Testis (tissue), 3 donors: ENCODE measurements around the gene DCHS2. TPM values are rescaled to one million over a fixed set of nuclear protein-coding genes. Genes with fewer than 3 reads are reported as not detected.

Experiments
- DNase-seq: peaks from one replicate; pipeline ENCODE4 v3.0.0-alpha.2; 2019
- H3K27ac ChIP-seq, 2 donors: fragments of 200-600 bp; sonication (generic); one replicate each; pipeline ENCODE4 v1.5.1; 2019
- H3K27me3 ChIP-seq: fragments of 200-600 bp; sonication (generic); one replicate; pipeline ENCODE4 v1.5.1; 2019
- H3K36me3 ChIP-seq: fragments of 200-600 bp; sonication (generic); one replicate; pipeline ENCODE4 v1.5.1; 2017; ENCODE audit warnings: low read depth; ENCODE audit errors: missing control alignments
- H3K4me1 ChIP-seq: fragments of 200-600 bp; sonication (generic); one replicate; pipeline ENCODE4 v1.5.1; 2019
- H3K4me3 ChIP-seq, 2 donors: fragments of 200-600 bp; sonication (generic); one replicate each; pipeline ENCODE4 v1.5.1; 2017 to 2019
- H3K9me3 ChIP-seq: fragments of 200-600 bp; sonication (generic); one replicate; pipeline ENCODE4 v1.5.1; 2017
- CTCF ChIP-seq, 3 experiments: fragments of 450-650 bp in 2 of 3; fragments of 200-600 bp in 1 of 3; sonication (generic) in 1 of 3; IDR thresholded peaks; one replicate each; pipeline ENCODE4 v1.5.1; 2016 to 2019; ENCODE audit warnings: antibody characterized with exemption in 3 of 3, mild to moderate bottlenecking in 2 of 3, moderate library complexity in 1 of 3
- POLR2A ChIP-seq: fragments of 450-650 bp; IDR thresholded peaks from one replicate; pipeline ENCODE4 v1.6.1; 2017; ENCODE audit warnings: antibody characterized with exemption, mild to moderate bottlenecking, moderate library complexity
- WGBS, 2 donors: methylation state at CpG; one replicate each; pipeline ENCODE4 v1.1.5; 2018; 5-methylcytosine and 5-hydroxymethylcytosine counted together
- intact Hi-C: fragments of 100-400 bp; cut with DNase I; formaldehyde crosslinking; loops from one replicate; pipeline ENCODE4 v1.15.1; 2023; ENCODE audit warnings: low total_unique reads
- polyA plus RNA-seq: library from polyadenylated mRNA; stranded (reverse); fragments of 350-450 nt; fragmentation: Illumina TruSeq; extraction: RNeasy Lipid Tissue Mini Kit (QIAGEN cat#74804); gene quantifications from one replicate; pipeline ENCODE4 v1.2.3, GENCODE V29; 2014; ENCODE audit warnings: low read depth, low replicate concordance; ENCODE audit not compliant: insufficient read depth
- total RNA-seq, 2 donors: library from RNA; depleted of rRNA; stranded (reverse); fragments of >200 nt; gene quantifications; one replicate each; pipeline ENCODE4 v1.2.3, GENCODE V29; 2016

Gene DCHS2
- total and polyA plus RNA-seq, 3 donors from 2014 or later, result 2.4 to 6.5 (median 4.7) TPM

- H3K27me3 ChIP-seq, result no peaks in the 10 kb centered on the region
- no peaks in the 10 kb centered on the region for H3K36me3 ChIP-seq
- intact Hi-C loops, result no loop called here
- H3K9me3 ChIP-seq, result no peaks in the 10 kb centered on the region
- 94 to 95% methylated on average over 2 of the region's 2 CpGs for WGBS, 2 donors
- peaks cover 4% of the 10 kb centered on the region for H3K4me1 ChIP-seq
- no peak overlapping the region for H3K4me3 ChIP-seq
- DNase-seq, result no peak
- H3K27ac ChIP-seq, result no peak overlapping the region
- TF ChIP-seq POLR2A (no peak), CTCF (IDR thresholded peaks at IDR 0.05) (no peak)
These were observed 4.3 kb upstream of the DCHS2 start for GRCh38 chr4:154495867-154496266.

GRCh38 chr4:154492288-154492687 is 689 bp upstream of the DCHS2 start:
- 18 to 19% methylated on average over 15 to 16 of the region's 16 CpGs for WGBS, 2 donors
- intact Hi-C loops, result no loop called here
- Histone ChIP-seq H3K4me1 (peaks cover 5% of the 10 kb centered on the region), H3K4me3 (peak overlapping the region in 1 of 2 donors; percentile 40), H3K27ac (no peak overlapping the region), H3K9me3 (no peaks in the 10 kb centered on the region), H3K36me3 (no peaks in the 10 kb centered on the region), H3K27me3 (no peaks in the 10 kb centered on the region)
- no peak for DNase-seq
- TF ChIP-seq CTCF (IDR thresholded peaks at IDR 0.05) (no peak), POLR2A (no peak)

- H3K27me3 ChIP-seq, result no peaks in the 10 kb centered on the region
- no peak for TF ChIP-seq POLR2A
- TF ChIP-seq CTCF (IDR thresholded peaks at IDR 0.05), result no peak
- H3K27ac ChIP-seq, result no peak overlapping the region
- DNase-seq, result no peak
- 1 to 4% methylated on average over 5 to 72 of the region's 76 CpGs for WGBS, 2 donors
- peak overlapping the region; percentile 3 to 40 for H3K4me3 ChIP-seq
- no peaks in the 10 kb centered on the region for H3K36me3 ChIP-seq
- intact Hi-C loops, result no loop called here
- H3K4me1 ChIP-seq, result peaks cover 5% of the 10 kb centered on the region
- no peaks in the 10 kb centered on the region for H3K9me3 ChIP-seq
These were observed 837 bp downstream of the DCHS2 start for GRCh38 chr4:154490583-154491340.

- intact Hi-C loops, result no loop called here
- Histone ChIP-seq H3K4me1 (peaks cover 5% of the 10 kb centered on the region), H3K4me3 (peak overlapping the region; percentile 3 to 40), H3K27me3 (no peaks in the 10 kb centered on the region), H3K36me3 (no peaks in the 10 kb centered on the region), H3K9me3 (no peaks in the 10 kb centered on the region), H3K27ac (no peak overlapping the region)
- no peak for DNase-seq
- no peak for TF ChIP-seq POLR2A
- TF ChIP-seq CTCF (IDR thresholded peaks at IDR 0.05), result no peak
- 6% methylated on average over 19 of the region's 55 CpGs; no CpG with 5 or more reads in 1 of the 2 donors for WGBS, 2 donors
These were observed 1.4 kb downstream of the DCHS2 start for GRCh38 chr4:154490234-154490582.
